IMR-90 (cell line): ENCODE measurements around the gene RCAN2. TPM values are rescaled to one million over a fixed set of nuclear protein-coding genes. Genes with fewer than 3 reads are reported as not detected.

ENCODE experiments used
- ATAC-seq: fragments of 200-7000 bp; cut with Tn5 transposase; 2 replicates; pipeline ENCODE4 v1.9.1; 2020; ENCODE audit warnings: low read depth, mild to moderate bottlenecking, moderate library complexity
- BruUV-seq: library from RNA; stranded (reverse); fragments of 400-500 nt; replicated peaks from 2 replicates; lab custom pipeline; 2021; lab: Mats Ljungman, UMichigan
- CTCF ChIA-PET: fragments of 300-600 bp; formaldehyde crosslinking; extraction: SDS; loops from one replicate; lab custom pipeline; 2021; ENCODE audit warnings: antibody characterized with exemption; lab: Yijun Ruan, JAX
- POLR2A ChIA-PET: fragments of 300-600 bp; sonication (Branson Sonifier 250); formaldehyde crosslinking; loops from one replicate; lab custom pipeline; 2022; ENCODE audit warnings: antibody characterized with exemption; ENCODE audit not compliant: unreplicated experiment; lab: Charles Lee
- DNase-seq: peaks from one replicate; pipeline ENCODE4 v3.0.0; 2013
- H2AFZ ChIP-seq: replicated peaks from 2 replicates; pipeline ENCODE3; 2013; ENCODE audit warnings: low read length, mild to moderate bottlenecking; ENCODE audit not compliant: poor library complexity
- H2AK5ac ChIP-seq: 2 replicates; pipeline ENCODE4 v1.6.1; 2013; ENCODE audit warnings: low read depth, low read length, inconsistent platforms
- H2AK9ac ChIP-seq: replicated peaks from 2 replicates; pipeline ENCODE3; 2013; ENCODE audit warnings: mild to moderate bottlenecking, low read depth, low read length, moderate library complexity; ENCODE audit not compliant: poor library complexity
- H2BK120ac ChIP-seq: 2 replicates; pipeline ENCODE4 v1.6.1; 2013; ENCODE audit warnings: low read depth, low read length, inconsistent platforms
- H2BK15ac ChIP-seq: 3 replicates; pipeline ENCODE4 v1.6.1; 2013; ENCODE audit warnings: low read depth, low read length, inconsistent platforms
- H2BK20ac ChIP-seq: 2 replicates; pipeline ENCODE4 v1.6.1; 2013; ENCODE audit warnings: low read depth, mild to moderate bottlenecking, inconsistent platforms, low read length, moderate library complexity
- H2BK5ac ChIP-seq: 2 replicates; pipeline ENCODE4 v1.6.1; 2013; ENCODE audit warnings: mild to moderate bottlenecking, low read depth, low read length, inconsistent platforms; ENCODE audit not compliant: poor library complexity, severe bottlenecking
- H3K14ac ChIP-seq: replicated peaks from 2 replicates; pipeline ENCODE4 v1.6.1; 2013; ENCODE audit warnings: low read depth, low read length, inconsistent platforms
- H3K18ac ChIP-seq: 2 replicates; pipeline ENCODE4 v1.6.1; 2013; ENCODE audit warnings: low read depth, low read length, control low read depth
- H3K23ac ChIP-seq: 2 replicates; pipeline ENCODE4 v1.6.1; 2013; ENCODE audit warnings: low read depth, low read length, inconsistent platforms
- H3K27ac ChIP-seq: 2 replicates; pipeline ENCODE4 v1.5.1; 2013; ENCODE audit warnings: mild to moderate bottlenecking, control low read depth, low read length; ENCODE audit not compliant: insufficient read depth
- H3K27me3 ChIP-seq: 2 replicates; pipeline ENCODE4 v1.6.1; 2013; ENCODE audit warnings: low read length; ENCODE audit not compliant: control insufficient read depth, insufficient read depth
- H3K36me3 ChIP-seq: 2 replicates; pipeline ENCODE4 v1.6.1; 2013; ENCODE audit warnings: low read length, mixed read lengths; ENCODE audit not compliant: control insufficient read depth, insufficient read depth
- H3K4ac ChIP-seq: 2 replicates; pipeline ENCODE4 v1.6.1; 2013; ENCODE audit warnings: low read depth, low read length, inconsistent platforms
- H3K4me1 ChIP-seq: 2 replicates; pipeline ENCODE4 v1.6.1; 2013; ENCODE audit warnings: low read length, mixed read lengths; ENCODE audit not compliant: control insufficient read depth, insufficient read depth
- H3K4me2 ChIP-seq: 2 replicates; pipeline ENCODE4 v1.6.1; 2013; ENCODE audit warnings: low read depth, mild to moderate bottlenecking, control low read depth, low read length, moderate library complexity
- H3K4me3 ChIP-seq: 2 replicates; pipeline ENCODE4 v1.5.1; 2013; ENCODE audit warnings: low read depth, mild to moderate bottlenecking, control low read depth, low read length, moderate library complexity; ENCODE audit not compliant: insufficient read depth
- H3K56ac ChIP-seq: 2 replicates; pipeline ENCODE4 v1.6.1; 2013; ENCODE audit warnings: low read length, inconsistent platforms; ENCODE audit not compliant: insufficient read depth; ENCODE audit errors: extremely low read depth
- H3K79me1 ChIP-seq, 2 experiments: 2 replicates each; pipeline ENCODE4 v1.6.1; 2013; ENCODE audit warnings: low read length in 2 of 2, inconsistent platforms in 1 of 2, low read depth in 1 of 2
- H3K9ac ChIP-seq: 2 replicates; pipeline ENCODE4 v1.6.1; 2013; ENCODE audit warnings: low read depth, low read length, control low read depth
- H3K9me1 ChIP-seq: 2 replicates; pipeline ENCODE4 v1.6.1; 2013; ENCODE audit warnings: low read length, inconsistent platforms; ENCODE audit not compliant: insufficient read depth
- H3K9me3 ChIP-seq: 2 replicates; pipeline ENCODE4 v1.6.1; 2013; ENCODE audit warnings: low read length; ENCODE audit not compliant: control insufficient read depth, insufficient read depth
- H4K20me1 ChIP-seq: 2 replicates; pipeline ENCODE4 v1.6.1; 2013; ENCODE audit warnings: low read length, inconsistent platforms; ENCODE audit not compliant: insufficient read depth
- H4K5ac ChIP-seq: 2 replicates; pipeline ENCODE4 v1.6.1; 2013; ENCODE audit warnings: mild to moderate bottlenecking, low read depth, low read length, control low read depth
- H4K8ac ChIP-seq, 2 experiments: 2 replicates each; pipeline ENCODE4 v1.6.1; 2013; ENCODE audit warnings: low read depth in 2 of 2, low read length in 2 of 2, control low read depth in 1 of 2, inconsistent platforms in 1 of 2
- H4K91ac ChIP-seq: 2 replicates; pipeline ENCODE4 v1.6.1; 2013; ENCODE audit warnings: low read depth, low read length, inconsistent platforms; ENCODE audit not compliant: insufficient read depth
- BHLHE40 ChIP-seq: fragments of 150-350 bp; IDR thresholded peaks from 2 replicates; pipeline ENCODE4 v1.6.1; 2016; ENCODE audit warnings: mild to moderate bottlenecking, low read depth, low read length
- CEBPB ChIP-seq: IDR thresholded peaks from 2 replicates; pipeline ENCODE4 v1.6.1; 2012; ENCODE audit warnings: low read depth, low read length, improper control_type of control experiment
- ELK1 ChIP-seq: fragments of 150-350 bp; IDR thresholded peaks from 2 replicates; pipeline ENCODE4 v1.6.1; 2016; ENCODE audit warnings: low read depth, mild to moderate bottlenecking, low read length, moderate library complexity, borderline replicate concordance
- FOS ChIP-seq: fragments of 150-350 bp; IDR thresholded peaks from 2 replicates; pipeline ENCODE4 v1.6.1; 2016; ENCODE audit warnings: low read depth, low read length
- MAFK ChIP-seq: IDR thresholded peaks from 2 replicates; pipeline ENCODE4 v1.6.1; 2012; ENCODE audit warnings: low read depth, low read length, improper control_type of control experiment
- MAZ ChIP-seq: IDR thresholded peaks from 2 replicates; pipeline ENCODE4 v1.6.1; 2012; ENCODE audit warnings: low read depth, mild to moderate bottlenecking, low read length, improper control_type of control experiment, moderate library complexity, borderline replicate concordance
- MXI1 ChIP-seq: IDR thresholded peaks from 2 replicates; pipeline ENCODE4 v1.6.1; 2012; ENCODE audit warnings: low read depth, mild to moderate bottlenecking, low read length, moderate library complexity, borderline replicate concordance
- NFE2L2 ChIP-seq: fragments of 150-350 bp; IDR thresholded peaks from 2 replicates; pipeline ENCODE4 v1.6.1; 2016; ENCODE audit warnings: low read depth, mild to moderate bottlenecking, low read length
- POLR2A ChIP-seq: IDR thresholded peaks from 2 replicates; pipeline ENCODE4 v1.6.1; 2012; ENCODE audit warnings: mild to moderate bottlenecking, low read depth, low read length
- RAD21 ChIP-seq: IDR thresholded peaks from 2 replicates; pipeline ENCODE4 v1.6.1; 2012; ENCODE audit warnings: low read length, improper control_type of control experiment
- RCOR1 ChIP-seq: IDR thresholded peaks from 2 replicates; pipeline ENCODE4 v1.6.1; 2012; ENCODE audit warnings: mild to moderate bottlenecking, low read length, improper control_type of control experiment; ENCODE audit not compliant: insufficient replicate concordance
- RFX5 ChIP-seq: IDR thresholded peaks from 2 replicates; pipeline ENCODE4 v1.8.0; 2012; ENCODE audit warnings: low read depth, mild to moderate bottlenecking, low read length, moderate library complexity
- SMC3 ChIP-seq: fragments of 150-350 bp; IDR thresholded peaks from 2 replicates; pipeline ENCODE4 v1.6.1; 2016; ENCODE audit warnings: low read depth, mild to moderate bottlenecking, antibody characterized with exemption, low read length, moderate library complexity
- USF2 ChIP-seq: fragments of 150-350 bp; IDR thresholded peaks from 2 replicates; pipeline ENCODE4 v1.6.1; 2017; ENCODE audit warnings: mild to moderate bottlenecking, antibody characterized with exemption, low read length, low read depth
- WGBS, 2 experiments: methylation state at CpG; one replicate each; pipeline versions ENCODE4 v1.1.5 to v1.1.7; 2013; ENCODE audit warnings: missing lambda C conversion rate in 2 of 2; ENCODE audit not compliant: insufficient read length in 1 of 2; ENCODE audit errors: extremely low coverage in 2 of 2; 5-methylcytosine and 5-hydroxymethylcytosine counted together
- dilution Hi-C: fragments of 300-500 bp; cut with HindIII; formaldehyde crosslinking; loops from one replicate; pipeline ENCODE4 v1.14.3; 2018; ENCODE audit warnings: low sequenced_read_pairs; ENCODE audit not compliant: unreplicated experiment
- in situ Hi-C: fragments of 300-500 bp; cut with MboI; formaldehyde crosslinking; loops from 3 replicates; pipeline ENCODE4 v1.14.3; 2019; ENCODE audit warnings: low sequenced_read_pairs, inconsistent platforms, mixed read lengths
- intact Hi-C: fragments of 100-400 bp; cut with micrococcal nuclease; formaldehyde crosslinking; loops from 2 replicates; pipeline ENCODE4 v1.10.0; 2022
- polyA plus RNA-seq, 3 experiments: library from polyadenylated mRNA; depleted of rRNA; stranded (reverse); fragments of >200 nt; gene quantifications; 2 replicates each; pipeline ENCODE4 v1.2.3, GENCODE V29; 2012; ENCODE audit warnings: low replicate concordance in 1 of 3
- total RNA-seq: library from RNA; depleted of rRNA; stranded (reverse); fragments of >200 nt; gene quantifications from 2 replicates; pipeline ENCODE4 v1.2.3, GENCODE V29; 2012
- TF ChIP-seq, protein P1 (sequence below): conservative IDR thresholded peaks from 2 replicates; pipeline ENCODE4 v1.5.1; 2012; ENCODE audit warnings: mild to moderate bottlenecking, low read depth, low read length, improper control_type of control experiment

Gene RCAN2
- total and polyA plus RNA-seq, 2 of the 4 experiments (the other 2 are of a cell fraction), result 1.3 to 1.8 TPM

DNA sequence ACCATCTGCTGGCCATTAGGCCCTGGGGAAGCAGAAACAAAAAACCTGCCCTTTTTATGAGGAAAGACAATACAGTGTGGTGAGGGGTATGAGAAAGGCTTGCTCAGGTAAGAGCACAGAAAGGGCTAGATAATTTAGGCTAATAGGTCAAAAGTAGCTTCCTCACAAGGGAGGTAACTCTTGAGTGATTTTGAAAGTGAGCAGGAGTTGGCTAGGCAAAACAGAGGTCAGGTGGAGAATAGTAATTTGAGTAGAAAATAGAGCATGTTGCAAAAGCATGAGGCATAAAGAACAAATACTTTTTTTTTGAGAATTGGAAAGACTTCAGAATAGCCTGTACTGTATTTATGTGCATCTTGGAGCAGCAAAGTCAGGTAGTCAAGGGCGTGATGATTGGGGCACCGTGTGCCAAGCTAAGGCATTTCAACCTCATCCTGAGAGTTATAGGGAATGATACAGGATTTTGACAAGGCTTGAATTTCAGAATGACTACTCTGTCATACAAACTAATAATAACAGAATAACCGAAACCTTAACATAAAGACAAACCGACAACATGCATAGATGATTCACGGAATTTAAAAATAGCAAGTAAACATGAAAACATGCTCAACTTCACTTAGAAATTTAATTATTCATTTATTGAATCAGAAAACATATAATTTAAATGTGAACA, 197.5 kb downstream of the RCAN2 start:
- WGBS, 2 experiments, result no CpG with 5 or more reads among the region's 5 CpGs
- Histone ChIP-seq H3K27me3 (no peaks in the 10 kb centered on the region), H2BK5ac (no peak overlapping the region), H3K27ac (no peak overlapping the region), H3K4ac (no peak overlapping the region), H3K18ac (no peak overlapping the region), H3K9ac (no peak overlapping the region), H3K9me1 (no peaks in the 10 kb centered on the region), H3K4me3 (no peak overlapping the region), H3K9me3 (no peaks in the 10 kb centered on the region), H3K14ac (no peak overlapping the region), H2BK120ac (no peak overlapping the region), H3K4me1 (no peaks in the 10 kb centered on the region), H3K56ac (no peak overlapping the region), H4K5ac (no peak overlapping the region), H4K20me1 (no peaks in the 10 kb centered on the region), H2AK9ac (no peak overlapping the region), H2BK15ac (no peak overlapping the region), H3K79me1 (no peaks in the 10 kb centered on the region), H2BK20ac (no peak overlapping the region), H4K91ac (no peak overlapping the region), H2AFZ (no peak overlapping the region), H3K36me3 (no peaks in the 10 kb centered on the region), H4K8ac (no peak overlapping the region), H3K23ac (no peak overlapping the region), H3K4me2 (no peak overlapping the region), H2AK5ac (no peak overlapping the region)
- POLR2A ChIA-PET, result no interaction called here
- CTCF ChIA-PET, result interaction anchor here (0.6 kb wide), 1 partner anchor 78 kb away, joined by 3 read pairs; no protein-coding TSS in a partner anchor
- in situ Hi-C loops, result no loop called here
- no TSS peak for BruUV-seq
- dilution Hi-C loops, result no loop called here
- DNase-seq (no peak), ATAC-seq (no peak)
- TF ChIP-seq RCOR1 (no peak), MAZ (no peak), RAD21 (no peak), USF2 (no peak), CEBPB (no peak), RFX5 (no peak), MXI1 (no peak), MAFK (no peak), SMC3 (no peak), FOS (no peak), NFE2L2 (no peak), POLR2A (no peak), BHLHE40 (no peak), ELK1 (no peak)
- TF ChIP-seq, protein P1, sequence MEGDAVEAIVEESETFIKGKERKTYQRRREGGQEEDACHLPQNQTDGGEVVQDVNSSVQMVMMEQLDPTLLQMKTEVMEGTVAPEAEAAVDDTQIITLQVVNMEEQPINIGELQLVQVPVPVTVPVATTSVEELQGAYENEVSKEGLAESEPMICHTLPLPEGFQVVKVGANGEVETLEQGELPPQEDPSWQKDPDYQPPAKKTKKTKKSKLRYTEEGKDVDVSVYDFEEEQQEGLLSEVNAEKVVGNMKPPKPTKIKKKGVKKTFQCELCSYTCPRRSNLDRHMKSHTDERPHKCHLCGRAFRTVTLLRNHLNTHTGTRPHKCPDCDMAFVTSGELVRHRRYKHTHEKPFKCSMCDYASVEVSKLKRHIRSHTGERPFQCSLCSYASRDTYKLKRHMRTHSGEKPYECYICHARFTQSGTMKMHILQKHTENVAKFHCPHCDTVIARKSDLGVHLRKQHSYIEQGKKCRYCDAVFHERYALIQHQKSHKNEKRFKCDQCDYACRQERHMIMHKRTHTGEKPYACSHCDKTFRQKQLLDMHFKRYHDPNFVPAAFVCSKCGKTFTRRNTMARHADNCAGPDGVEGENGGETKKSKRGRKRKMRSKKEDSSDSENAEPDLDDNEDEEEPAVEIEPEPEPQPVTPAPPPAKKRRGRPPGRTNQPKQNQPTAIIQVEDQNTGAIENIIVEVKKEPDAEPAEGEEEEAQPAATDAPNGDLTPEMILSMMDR, result no peak
- intact Hi-C loops, result no loop called here
